ENCODE results near the gene ZNF287.

ZNF287 gene

GRCh38 chr17:16584273-16584995 lies 15.4 kb upstream of the ZNF287 start:
- H3K4me3 ChIP-seq (replicated peaks; ENCODE audit: low read depth, low read length) = peak overlapping the region; percentile 34
- TF ChIP-seq, protein P1, sequence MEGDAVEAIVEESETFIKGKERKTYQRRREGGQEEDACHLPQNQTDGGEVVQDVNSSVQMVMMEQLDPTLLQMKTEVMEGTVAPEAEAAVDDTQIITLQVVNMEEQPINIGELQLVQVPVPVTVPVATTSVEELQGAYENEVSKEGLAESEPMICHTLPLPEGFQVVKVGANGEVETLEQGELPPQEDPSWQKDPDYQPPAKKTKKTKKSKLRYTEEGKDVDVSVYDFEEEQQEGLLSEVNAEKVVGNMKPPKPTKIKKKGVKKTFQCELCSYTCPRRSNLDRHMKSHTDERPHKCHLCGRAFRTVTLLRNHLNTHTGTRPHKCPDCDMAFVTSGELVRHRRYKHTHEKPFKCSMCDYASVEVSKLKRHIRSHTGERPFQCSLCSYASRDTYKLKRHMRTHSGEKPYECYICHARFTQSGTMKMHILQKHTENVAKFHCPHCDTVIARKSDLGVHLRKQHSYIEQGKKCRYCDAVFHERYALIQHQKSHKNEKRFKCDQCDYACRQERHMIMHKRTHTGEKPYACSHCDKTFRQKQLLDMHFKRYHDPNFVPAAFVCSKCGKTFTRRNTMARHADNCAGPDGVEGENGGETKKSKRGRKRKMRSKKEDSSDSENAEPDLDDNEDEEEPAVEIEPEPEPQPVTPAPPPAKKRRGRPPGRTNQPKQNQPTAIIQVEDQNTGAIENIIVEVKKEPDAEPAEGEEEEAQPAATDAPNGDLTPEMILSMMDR (IDR thresholded peaks at IDR 0.05; ENCODE audit: low read depth, low read length, missing control alignments) = peak; percentile 84
- DNase-seq (ENCODE audit: extremely low read depth, low read depth) = peak; percentile 32

- TF ChIP-seq, protein P1 (IDR thresholded peaks at IDR 0.05; ENCODE audit: low read depth, low read length, missing control alignments) = no peak
- H3K4me3 ChIP-seq (replicated peaks; ENCODE audit: low read depth, low read length) = no peak overlapping the region
- no peak for DNase-seq (ENCODE audit: extremely low read depth, low read depth)
Measured at GRCh38 chr17:16583781-16584180, 14.8 kb upstream of the ZNF287 start.

DNA sequence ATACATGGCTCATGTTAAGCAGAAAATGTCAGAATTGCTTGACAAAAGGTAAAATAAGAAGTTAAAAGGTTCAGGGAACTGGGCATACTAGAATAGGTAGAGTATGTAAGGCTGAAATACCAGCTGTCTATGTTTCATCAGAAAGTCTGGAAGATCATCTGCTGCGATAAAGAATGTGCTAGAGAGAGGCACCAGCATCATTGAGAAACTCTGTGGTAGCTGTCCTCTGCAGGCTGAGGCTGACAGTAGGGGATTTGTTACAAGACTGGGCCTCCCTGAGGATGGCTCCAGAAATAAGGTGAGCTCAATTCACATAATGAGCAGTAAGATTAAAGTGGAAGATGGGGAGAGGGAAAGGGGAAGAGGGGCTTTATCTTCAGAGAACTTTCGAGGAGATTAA lies 4.5 kb upstream of the ZNF287 start:
- no peak overlapping the region for H3K4me3 ChIP-seq (replicated peaks; ENCODE audit: low read depth, low read length)
- no peak for DNase-seq (ENCODE audit: extremely low read depth, low read depth)
- TF ChIP-seq, protein P1 (IDR thresholded peaks at IDR 0.05; ENCODE audit: low read depth, low read length, missing control alignments) = no peak

DNA sequence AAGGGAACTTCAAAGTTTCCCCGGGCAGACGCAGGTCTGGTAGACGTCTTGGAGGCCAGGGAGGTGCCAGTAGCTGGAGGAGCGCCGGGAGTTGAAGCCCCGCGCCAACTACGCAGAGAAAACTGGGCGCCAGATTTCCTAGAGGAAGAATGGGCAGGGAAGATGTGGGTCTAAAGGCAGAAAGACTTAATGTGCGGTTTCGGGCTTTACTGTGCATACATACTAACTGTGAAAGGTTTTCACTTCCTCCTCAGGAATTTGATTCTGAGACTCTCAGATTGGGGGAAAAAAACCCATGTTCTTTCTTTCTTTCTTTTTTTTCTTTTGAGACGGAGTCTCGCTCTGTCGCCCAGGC lies 331 bp upstream of the ZNF287 start:
- H3K4me3 ChIP-seq (replicated peaks; ENCODE audit: low read depth, low read length) = peak overlapping the region; percentile 81
- TF ChIP-seq, protein P1 (IDR thresholded peaks at IDR 0.05; ENCODE audit: low read depth, low read length, missing control alignments) = no peak

DNA sequence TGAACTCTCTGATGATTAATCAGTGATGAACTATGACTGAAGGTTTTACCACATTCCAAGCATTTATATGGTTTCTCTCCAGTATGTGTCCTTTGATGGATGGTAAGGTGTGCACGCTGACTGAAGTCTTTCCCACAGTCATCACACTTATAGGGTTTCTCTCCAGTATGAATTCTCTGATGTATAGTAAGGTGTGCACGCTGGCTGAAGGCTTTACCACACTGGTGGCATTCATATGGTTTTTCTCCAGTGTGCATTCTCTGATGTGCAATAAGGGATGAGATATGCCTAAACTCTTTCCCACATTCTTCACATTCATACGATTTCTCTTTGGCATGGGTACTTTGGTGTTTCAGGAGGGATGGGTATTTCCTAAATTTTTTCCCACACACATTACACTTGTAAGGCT lies 16.4 kb downstream of the ZNF287 start:
- H3K4me3 ChIP-seq (replicated peaks; ENCODE audit: low read depth, low read length) = no peak overlapping the region
- DNase-seq (ENCODE audit: extremely low read depth, low read depth) = no peak
- TF ChIP-seq, protein P1 (IDR thresholded peaks at IDR 0.05; ENCODE audit: low read depth, low read length, missing control alignments) = no peak

More for the DNA sequence above, 331 bp upstream of the ZNF287 start:
- no peak for DNase-seq (ENCODE audit: extremely low read depth, low read depth)

- TF ChIP-seq, protein P1 (IDR thresholded peaks at IDR 0.05; ENCODE audit: low read depth, low read length, missing control alignments) = no peak
- no peak for DNase-seq (ENCODE audit: extremely low read depth, low read depth)
- no peak overlapping the region for H3K4me3 ChIP-seq (replicated peaks; ENCODE audit: low read depth, low read length)
Measured at GRCh38 chr17:16551878-16552636, 16.9 kb downstream of the ZNF287 start.

Data from HFF-Myc (cell line).